Lung (tissue), 12 donors: ENCODE measurements around the gene PRKD1. TPM values are rescaled to one million over a fixed set of nuclear protein-coding genes. Genes with fewer than 3 reads are reported as not detected.

ENCODE experiments used
- ATAC-seq: fragments of 200-7000 bp; cut with Tn5 transposase; one replicate; pipeline ENCODE4 v1.9.1; 2020; ENCODE audit warnings: moderate number of reproducible peaks; ENCODE audit not compliant: insufficient read depth, low FRiP score
- DNase-seq, 3 donors: peaks; one replicate each; pipeline ENCODE4 v3.0.0-alpha.2; 2013 to 2017
- H3K27ac ChIP-seq, 2 donors: one replicate each; pipeline ENCODE4 v1.5.1; 2013; ENCODE audit warnings: mild to moderate bottlenecking in 2 of 2, moderate library complexity in 2 of 2, control low read depth in 1 of 2, inconsistent platforms in 1 of 2, low read depth in 1 of 2, low read length in 1 of 2
- H3K27me3 ChIP-seq, 3 donors: one replicate each; pipeline ENCODE4 v1.5.1; 2013; ENCODE audit warnings: low read length in 2 of 3; ENCODE audit not compliant: control insufficient read depth in 3 of 3, insufficient read depth in 3 of 3
- H3K36me3 ChIP-seq, 4 donors: one replicate each; pipeline ENCODE4 v1.5.1; 2013; ENCODE audit warnings: low read length in 4 of 4, mild to moderate bottlenecking in 1 of 4, moderate library complexity in 1 of 4; ENCODE audit not compliant: control insufficient read depth in 4 of 4, insufficient read depth in 4 of 4
- H3K4me1 ChIP-seq, 5 donors: one replicate each; pipeline ENCODE4 v1.5.1; 2013; ENCODE audit warnings: low read length in 5 of 5, mild to moderate bottlenecking in 2 of 5, moderate library complexity in 1 of 5; ENCODE audit not compliant: control insufficient read depth in 5 of 5, insufficient read depth in 5 of 5
- H3K4me3 ChIP-seq: one replicate; pipeline ENCODE4 v1.5.1; 2013; ENCODE audit warnings: mild to moderate bottlenecking, control low read depth, moderate library complexity
- H3K9ac ChIP-seq, 2 donors: one replicate each; pipeline ENCODE4 v1.5.1; 2013; ENCODE audit warnings: low read length in 2 of 2, control low read depth in 1 of 2; ENCODE audit not compliant: insufficient read depth in 1 of 2
- H3K9me3 ChIP-seq, 4 donors: one replicate each; pipeline ENCODE4 v1.5.1; 2013; ENCODE audit warnings: low read length in 3 of 4, mild to moderate bottlenecking in 1 of 4, moderate library complexity in 1 of 4; ENCODE audit not compliant: control insufficient read depth in 4 of 4, insufficient read depth in 3 of 4
- CTCF ChIP-seq: IDR thresholded peaks from 2 replicates; pipeline ENCODE4 v1.5.1; 2012; ENCODE audit warnings: mild to moderate bottlenecking; ENCODE audit errors: control extremely low read depth, extremely low read depth
- WGBS, 2 donors: extraction: QIAGEN DNeasy Blood & Tissue Kit; methylation state at CpG; one replicate each; pipeline ENCODE4 v1.1.7; 2013; 5-methylcytosine and 5-hydroxymethylcytosine counted together
- polyA plus RNA-seq, 2 donors: library from polyadenylated mRNA; stranded (reverse); fragments of 200-250 nt; gene quantifications; one replicate each; pipeline ENCODE4 v1.2.1, GENCODE V29; 2013
- total RNA-seq, 2 donors: library from RNA; depleted of rRNA in 1 of 2; stranded (reverse); fragments of >200 nt in 1 of 2; gene quantifications; one replicate each; pipeline ENCODE4 v1.2.1, GENCODE V29; 2014 to 2021
- donor health status: control.
- donor health status: control.
- donor health status: Bipolar disorder and iron deficiency.
- donor health status: healthy.
- donor health status: DM: yes; HTN: yes; CAD: no.

The PRKD1 gene
- total and polyA plus RNA-seq, 4 donors = 4.0 to 20.9 (median 11.2) TPM

GRCh38 chr14:29926701-29927375 lies 809 bp downstream of the PRKD1 start:
- no peak for TF ChIP-seq CTCF
- Histone ChIP-seq H3K36me3 (no peaks in the 10 kb centered on the region), H3K9me3 (no peaks in the 10 kb centered on the region), H3K27me3 (peaks cover 0 to 2% (median 0%) of the 10 kb centered on the region in 3 donors), H3K27ac (peak overlapping the region; percentile 79 to 84), H3K9ac (peak overlapping the region in 1 of 2 donors; percentile 78), H3K4me3 (peak overlapping the region; percentile 88), H3K4me1 (peaks cover 3 to 21% (median 8%) of the 10 kb centered on the region in 5 donors)
- DNase-seq = peak in 2 of 3 donors; percentile 64 to 66
- 0 to 1% methylated on average over 49 to 51 of the region's 51 CpGs for WGBS, 2 donors
- ATAC-seq = peak; percentile 58

- peak overlapping the region; percentile 88 for H3K4me3 ChIP-seq
- no peak for ATAC-seq
- no peaks in the 10 kb centered on the region for H3K36me3 ChIP-seq
- DNase-seq = peak in 1 of 3 donors; percentile 15
- peak overlapping the region in 1 of 2 donors; percentile 78 for H3K9ac ChIP-seq
- WGBS, 2 donors = 11 to 12% methylated on average over 8 of the region's 8 CpGs
- no peaks in the 10 kb centered on the region for H3K9me3 ChIP-seq
- peaks cover 3 to 21% (median 8%) of the 10 kb centered on the region in 5 donors for H3K4me1 ChIP-seq
- TF ChIP-seq CTCF = no peak
- H3K27me3 ChIP-seq = peaks cover 0 to 2% (median 0%) of the 10 kb centered on the region in 3 donors
- no peak overlapping the region for H3K27ac ChIP-seq
Measured at GRCh38 chr14:29926228-29926627, 1.4 kb downstream of the PRKD1 start.

- Histone ChIP-seq H3K9me3 (no peaks in the 10 kb centered on the region), H3K4me1 (peaks cover 3 to 21% (median 8%) of the 10 kb centered on the region in 5 donors), H3K9ac (peak overlapping the region in 1 of 2 donors; percentile 78), H3K27me3 (peaks cover 0 to 2% (median 0%) of the 10 kb centered on the region in 3 donors), H3K27ac (no peak overlapping the region), H3K4me3 (no peak overlapping the region), H3K36me3 (no peaks in the 10 kb centered on the region)
- no peak for ATAC-seq
- no peak for TF ChIP-seq CTCF
- 48 to 54% methylated on average over 3 of the region's 3 CpGs for WGBS, 2 donors
- DNase-seq = no peak
Measured at GRCh38 chr14:29925736-29926135, 1.9 kb downstream of the PRKD1 start.
